ENCODE measurements around the gene CDT1.

CDT1 gene

DNA sequence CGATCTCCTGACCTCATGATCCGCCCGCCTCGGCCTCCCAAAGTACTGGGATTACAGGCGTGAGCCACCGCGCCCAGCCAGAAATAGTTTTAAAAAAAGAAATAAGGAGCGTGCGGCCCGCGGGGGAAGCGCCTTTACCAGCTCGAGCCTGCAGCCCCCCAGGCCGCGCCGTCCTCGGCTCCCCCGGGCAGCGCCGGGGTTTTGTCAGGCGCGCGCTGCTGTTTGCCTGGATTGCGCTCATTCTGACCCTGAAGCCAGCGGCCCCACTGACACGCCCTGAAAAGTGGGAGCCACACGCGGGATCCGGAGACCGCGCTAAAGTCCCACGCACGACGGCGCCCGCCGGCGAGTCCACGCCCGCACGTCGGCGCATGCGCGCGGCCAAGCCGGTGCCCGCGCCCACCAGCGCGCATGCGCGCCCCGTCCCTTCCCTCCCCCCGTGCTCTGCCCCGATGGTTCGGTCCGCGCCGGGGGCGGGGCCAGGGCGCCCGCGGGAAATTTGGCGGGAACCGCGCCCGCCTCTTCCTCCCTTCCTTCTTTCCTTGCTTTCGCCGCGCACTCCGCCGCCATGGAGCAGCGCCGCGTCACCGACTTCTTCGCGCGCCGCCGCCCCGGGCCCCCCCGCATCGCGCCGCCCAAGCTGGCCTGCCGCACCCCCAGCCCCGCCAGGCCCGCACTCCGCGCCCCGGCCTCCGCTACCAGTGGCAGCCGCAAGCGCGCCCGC, at the start of gene CDT1:
Gene CDT1, plus strand, starts transcription at position 526 of the 724 bp plus-strand sequence. Its CDS starts 43 bp downstream, at position 569.
- peak; percentile 82 to 87 for DNase-seq (ENCODE audit: low read depth in 2 of 2)

DNA sequence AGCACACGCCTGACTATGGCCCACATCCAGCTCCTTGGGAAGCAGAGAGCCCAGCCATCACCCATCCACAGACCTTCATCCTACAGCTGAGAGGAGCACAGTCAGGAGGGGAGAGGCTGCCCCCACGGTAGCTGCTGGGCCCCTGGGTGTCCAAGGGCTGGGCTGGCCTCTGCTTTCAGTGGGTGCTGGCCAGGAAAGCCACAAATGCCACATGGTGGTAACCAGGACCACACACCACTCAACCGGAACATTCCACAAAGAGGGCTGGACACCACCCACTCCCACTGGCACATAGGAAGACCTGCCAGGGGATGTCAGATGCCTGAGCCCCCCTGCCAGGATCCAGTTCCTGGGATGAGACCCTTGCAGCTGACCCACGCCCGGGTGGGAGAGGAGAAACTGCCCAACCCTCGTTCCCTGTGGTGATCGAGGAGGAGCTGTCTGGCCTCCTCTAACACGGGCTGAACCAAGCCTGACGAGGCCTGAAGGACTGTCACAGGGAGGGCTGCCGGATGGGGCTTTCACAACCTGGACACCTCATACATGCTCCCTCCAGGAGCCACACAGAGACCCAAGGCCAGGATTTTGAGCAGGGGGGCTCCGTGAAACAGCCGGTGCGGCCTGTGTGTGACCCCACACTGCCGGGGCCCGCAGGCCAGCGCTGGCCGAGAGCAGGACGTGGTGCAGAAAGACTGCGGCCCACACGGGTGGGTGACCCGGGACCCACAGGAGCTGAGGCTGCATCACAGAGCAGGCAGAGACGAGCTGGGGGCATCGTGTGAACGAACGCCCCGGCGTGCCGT, 49.3 kb upstream of the CDT1 start:
- DNase-seq (ENCODE audit: low read depth in 2 of 2) = no peak

DNA sequence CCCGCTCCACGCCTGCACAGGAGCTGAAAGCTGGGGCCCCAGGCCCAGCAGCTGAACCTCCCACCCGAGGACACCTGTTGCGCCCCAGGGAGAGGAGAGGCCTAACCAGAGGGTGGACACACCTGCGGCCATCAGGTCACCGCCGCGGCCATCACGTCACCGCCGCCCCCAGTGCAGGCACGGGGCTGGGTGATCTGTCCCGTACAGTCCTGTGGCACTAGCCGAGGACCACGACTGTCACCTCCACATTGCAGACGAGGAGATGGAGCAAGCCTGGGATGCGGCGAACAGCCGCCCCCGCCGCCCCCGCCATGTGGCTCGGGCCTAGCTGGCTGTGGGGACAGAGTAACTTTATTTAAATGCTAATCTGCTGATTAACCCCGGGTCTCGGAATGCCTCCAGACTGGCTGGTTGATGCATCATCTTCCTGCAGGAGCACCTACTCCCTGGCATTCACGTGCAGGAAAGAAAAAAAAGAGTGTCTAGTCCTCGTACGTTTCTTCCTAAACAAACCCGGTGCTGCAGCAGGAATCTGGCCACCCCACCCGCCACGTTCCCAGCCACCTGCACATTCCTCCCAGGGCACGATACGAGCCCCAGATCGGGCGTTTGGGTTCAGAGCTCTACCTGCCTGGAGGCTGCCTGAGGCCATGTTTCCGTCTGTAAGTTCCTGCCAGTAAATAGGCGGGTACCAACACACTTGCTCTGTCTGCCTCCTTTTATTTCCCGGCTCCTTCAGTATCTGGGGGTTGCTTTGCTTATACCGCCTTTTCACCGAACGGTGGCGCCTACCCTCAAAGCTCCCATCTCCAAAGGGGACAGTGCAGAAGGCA, 48.5 kb upstream of the CDT1 start:
- no peak for DNase-seq (ENCODE audit: low read depth in 2 of 2)

DNA sequence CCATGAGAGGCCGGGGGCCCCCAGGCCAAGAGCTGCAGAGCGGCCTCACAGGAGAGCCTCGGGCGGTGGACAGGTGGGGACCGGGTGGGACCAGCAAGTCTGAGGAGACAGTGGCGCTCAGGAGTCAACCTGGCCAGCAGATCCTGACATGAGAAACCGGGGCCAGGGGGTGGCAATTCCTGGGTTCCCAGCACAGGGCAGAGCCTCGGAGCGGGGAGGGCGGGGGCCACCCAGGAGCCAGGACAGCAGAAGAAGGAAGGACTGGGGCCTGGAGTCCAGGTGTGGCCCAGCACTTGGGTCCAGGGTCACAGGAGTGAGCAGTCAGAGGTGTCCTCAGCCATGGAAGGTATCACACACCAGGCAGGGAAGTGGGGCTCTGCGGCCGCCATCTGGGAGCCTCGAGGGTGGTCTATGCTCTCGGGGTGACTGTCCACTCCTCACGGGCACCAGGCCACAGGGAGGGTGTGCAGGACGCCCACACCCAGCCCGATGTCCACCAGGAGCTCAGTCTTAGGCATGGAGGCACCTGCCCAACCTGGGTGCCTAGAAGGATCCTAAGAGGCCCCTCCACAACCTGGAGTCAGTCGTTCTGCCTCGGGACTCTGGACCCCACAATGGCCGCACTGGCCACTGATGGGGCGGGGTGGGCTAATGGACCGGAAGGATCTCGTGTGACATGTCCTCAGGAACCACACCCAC, 47.7 kb upstream of the CDT1 start:
- DNase-seq (ENCODE audit: low read depth in 2 of 2) = no peak

DNA sequence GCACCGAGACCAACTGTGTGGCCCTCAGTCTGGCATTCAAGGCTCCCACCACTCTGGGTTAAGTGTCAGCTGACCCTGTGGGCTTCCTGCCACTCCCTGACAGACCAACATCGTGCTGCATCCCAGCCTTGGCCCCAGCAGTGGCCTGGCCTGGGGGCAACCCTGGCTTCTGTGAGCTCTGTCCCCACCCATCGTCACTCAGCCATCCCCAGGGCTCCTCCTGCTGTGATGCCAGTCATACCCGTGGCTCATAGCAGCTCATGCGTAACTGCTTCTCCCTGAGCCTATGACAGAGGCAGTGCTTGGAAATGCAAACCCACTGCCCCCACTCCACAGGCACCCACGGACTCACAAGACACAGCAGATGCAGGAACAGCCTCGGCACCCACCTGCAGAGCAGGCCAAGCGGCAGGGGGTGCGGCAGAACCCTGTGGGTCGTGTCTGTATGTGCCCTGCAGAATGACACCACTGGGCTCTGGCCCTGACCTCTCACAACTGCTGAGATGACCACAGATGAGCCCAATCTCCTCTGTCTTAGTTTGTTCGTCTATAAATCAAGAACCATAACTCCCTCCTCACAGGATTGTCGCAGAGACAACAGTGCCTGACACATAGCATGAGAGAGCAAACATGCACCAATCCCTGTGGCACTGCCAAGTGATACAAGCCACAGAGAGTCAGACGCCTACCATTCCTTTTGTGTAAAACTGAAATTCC, 45.2 kb upstream of the CDT1 start:
- DNase-seq (ENCODE audit: low read depth in 2 of 2) = no peak

DNA sequence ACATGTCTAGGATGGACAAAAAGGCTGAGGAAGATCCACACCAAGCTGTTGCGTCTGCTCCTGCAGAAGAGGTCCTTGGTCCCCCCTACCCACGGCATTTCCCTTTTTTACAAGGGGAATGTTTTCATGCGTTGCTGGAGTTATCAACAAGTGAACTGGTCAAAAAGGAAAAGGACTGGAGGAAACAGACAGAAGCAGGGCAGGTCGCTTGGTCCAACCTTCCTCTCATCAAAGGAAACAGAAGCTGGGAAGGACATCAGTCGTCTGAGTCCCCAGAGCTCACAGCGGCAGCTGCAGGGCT, 44.7 kb upstream of the CDT1 start:
- DNase-seq (ENCODE audit: low read depth in 2 of 2) = no peak

DNA sequence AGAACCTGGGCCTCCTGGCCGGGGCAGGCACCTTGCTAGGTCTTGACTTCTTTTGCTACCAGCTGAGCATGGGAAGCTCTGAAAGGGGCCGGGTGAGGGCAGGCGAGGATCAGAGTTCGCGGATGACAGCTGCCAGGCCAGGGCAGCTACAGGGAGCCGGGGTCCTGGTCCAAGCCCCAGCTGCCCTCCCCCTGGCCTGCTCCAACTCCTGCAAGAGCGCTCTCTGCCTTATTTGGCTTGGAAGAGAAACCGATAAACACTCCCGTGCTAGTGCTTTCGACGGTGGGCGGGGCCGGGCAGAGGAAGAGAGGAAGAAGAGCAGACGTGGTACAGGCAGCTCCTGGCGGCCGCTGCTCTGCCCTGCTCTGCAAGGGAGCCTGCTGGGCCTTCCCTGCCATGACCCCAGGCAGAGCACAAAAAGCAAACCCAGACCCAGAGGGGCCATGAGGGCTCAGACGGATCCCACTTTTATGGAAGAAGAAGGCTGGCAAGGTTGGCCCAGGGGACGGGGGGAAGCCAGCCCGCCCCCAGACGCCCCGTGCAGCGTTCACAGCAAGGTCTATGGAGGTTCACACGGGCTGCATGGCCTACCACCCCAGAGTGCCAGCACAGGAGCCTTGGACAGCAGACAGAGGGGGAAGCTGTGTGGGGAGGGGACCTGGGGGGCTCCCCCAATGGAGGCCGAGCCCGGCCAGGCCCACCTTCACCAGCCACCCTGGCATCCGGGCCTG, 44.2 kb upstream of the CDT1 start:
- DNase-seq (ENCODE audit: low read depth in 2 of 2) = peak in 1 of 2 donors; percentile 49

DNA sequence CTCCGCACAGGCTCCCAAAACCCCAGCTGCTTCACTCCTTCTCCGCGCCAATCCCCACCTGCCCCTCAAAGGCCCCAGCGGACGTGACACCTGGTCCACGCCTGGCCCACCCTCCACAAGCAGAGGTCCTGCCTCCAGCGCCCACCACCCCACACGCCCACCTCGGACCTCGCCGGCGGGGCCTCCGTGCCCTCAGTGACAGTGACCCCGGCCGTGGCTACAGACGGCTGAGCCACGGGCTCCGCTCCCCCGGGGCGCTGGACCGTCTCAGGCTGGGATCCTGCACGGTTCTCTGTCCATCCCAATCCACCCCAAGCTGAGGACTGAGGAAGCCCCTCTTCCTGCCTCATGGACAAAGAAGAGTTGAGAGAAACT, 43.6 kb upstream of the CDT1 start:
- DNase-seq (ENCODE audit: low read depth in 2 of 2) = no peak

DNA sequence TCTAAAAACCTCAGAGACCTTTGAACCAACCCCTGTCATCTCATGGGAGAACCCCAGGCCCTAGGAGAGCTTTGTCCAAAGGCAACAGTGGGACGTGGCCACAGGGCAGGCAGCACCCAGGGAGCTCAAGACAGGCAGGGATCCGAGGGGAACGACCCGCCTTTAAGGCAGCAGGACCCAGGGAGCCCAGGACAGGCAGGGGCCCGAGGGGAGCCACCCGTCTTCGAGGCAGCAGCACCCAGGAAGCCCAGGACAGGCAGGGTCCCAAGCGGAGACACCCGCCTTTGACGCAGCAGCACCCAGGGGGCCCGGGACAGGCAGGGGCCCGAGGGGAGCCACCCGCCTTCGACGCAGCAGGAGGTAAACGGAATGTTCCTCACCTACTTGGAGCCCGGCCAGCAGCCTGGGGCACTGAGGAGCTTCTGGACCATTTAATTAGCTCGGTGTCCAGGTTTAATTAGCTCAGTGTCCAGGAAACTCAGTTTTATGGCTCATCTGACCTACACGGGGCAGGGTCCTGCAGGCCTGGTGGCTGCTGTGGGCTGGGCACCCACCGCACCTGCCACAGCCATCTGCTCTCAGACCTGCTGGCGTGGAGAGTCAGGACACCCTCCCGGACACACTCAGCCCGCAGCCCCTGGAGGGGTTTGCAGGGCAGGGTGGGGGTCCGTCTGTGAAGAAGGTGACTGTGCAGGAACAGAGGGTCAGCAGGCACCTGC, 43.0 kb upstream of the CDT1 start:
- no peak for DNase-seq (ENCODE audit: low read depth in 2 of 2)

DNA sequence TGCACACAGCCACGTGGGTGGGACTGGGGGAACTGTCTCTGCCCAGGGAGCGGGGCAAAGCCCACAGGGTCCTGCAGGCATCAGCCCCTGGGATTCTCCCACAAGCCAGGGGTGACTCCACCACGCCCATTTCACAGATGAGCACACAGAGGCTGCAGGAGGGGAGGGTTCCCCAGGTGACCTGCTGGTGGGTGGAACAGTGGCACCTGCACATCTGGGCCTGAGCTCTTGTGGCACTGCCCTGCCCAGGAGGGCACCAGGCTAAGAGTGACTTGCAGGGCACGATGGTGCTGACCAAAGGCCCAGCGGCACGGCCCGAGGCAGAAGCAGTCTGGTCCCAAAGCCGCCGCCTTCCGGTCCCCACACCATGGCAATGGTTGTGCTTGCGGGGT, 42.5 kb upstream of the CDT1 start:
- DNase-seq (ENCODE audit: low read depth in 2 of 2) = no peak

DNA sequence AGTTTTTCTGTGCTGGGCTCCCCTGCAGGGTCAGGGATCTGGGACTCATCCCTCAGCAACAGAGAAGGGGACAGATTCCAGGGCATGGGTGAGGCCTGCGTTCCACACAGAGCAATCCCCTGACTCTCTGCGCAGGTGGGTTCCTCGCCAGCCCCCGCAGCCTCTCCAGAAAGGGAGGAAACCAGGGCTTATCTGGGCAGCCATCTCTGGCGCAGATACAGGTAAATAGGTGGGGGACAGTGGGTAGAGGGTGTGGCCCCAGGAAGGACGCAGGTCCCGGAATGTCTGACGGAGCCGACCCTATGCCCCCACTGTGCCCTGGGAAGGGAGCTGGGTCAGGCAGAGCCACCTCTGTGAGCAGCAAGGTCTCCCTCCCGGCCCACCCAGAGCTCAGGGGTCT, 41.8 kb upstream of the CDT1 start:
- DNase-seq (ENCODE audit: low read depth in 2 of 2) = no peak

DNA sequence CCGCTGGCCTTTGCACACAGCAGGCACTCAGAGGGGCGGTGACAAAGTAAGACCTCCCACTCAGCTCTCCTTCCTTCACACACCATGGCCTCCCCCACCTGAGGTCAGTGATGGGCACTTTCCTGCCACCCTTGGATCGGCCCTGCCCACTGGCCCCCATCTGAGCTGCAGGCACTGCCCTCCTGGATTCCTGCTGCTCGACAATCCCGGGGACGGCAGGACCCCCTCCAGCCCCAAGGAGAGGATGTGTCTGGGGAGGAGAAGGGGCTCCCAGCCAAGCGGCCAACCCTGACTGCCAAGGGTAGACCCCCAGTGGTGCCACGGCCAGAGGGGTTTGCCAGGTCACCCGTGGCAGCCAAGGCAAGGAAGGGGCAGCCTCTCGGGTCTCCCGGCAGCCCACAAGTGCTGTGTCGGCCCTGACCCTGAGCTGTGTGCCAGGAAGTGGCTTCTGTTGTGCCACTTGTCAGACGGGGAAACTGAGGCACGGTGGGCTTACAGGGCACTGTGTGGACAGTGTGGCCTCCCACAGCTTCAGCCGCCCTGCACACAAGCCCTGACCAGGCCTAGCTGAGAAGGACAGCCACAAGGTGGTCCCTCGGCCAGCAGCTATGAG, 41.2 kb upstream of the CDT1 start:
- DNase-seq (ENCODE audit: low read depth in 2 of 2) = no peak

DNA sequence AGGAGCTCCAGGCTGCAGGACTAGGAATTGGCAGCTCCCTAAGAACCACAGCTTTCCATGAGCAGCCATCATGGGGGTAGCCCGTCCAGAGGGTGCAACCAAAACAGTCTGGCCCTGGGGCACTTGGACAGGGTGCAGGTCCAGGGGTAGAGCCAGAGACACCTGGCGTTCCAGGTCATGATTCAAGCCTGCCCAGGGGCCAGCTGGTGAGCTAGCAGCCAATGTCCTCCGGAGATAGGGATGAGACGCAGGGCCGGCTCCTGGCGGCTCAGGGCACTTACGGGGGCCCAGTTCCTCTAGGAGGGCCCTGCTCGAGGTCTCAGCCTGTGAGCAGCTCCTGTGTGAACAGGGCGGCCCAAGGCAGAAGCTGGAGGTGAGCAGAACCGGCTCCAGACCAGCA, 40.6 kb upstream of the CDT1 start:
- no peak for DNase-seq (ENCODE audit: low read depth in 2 of 2)

DNA sequence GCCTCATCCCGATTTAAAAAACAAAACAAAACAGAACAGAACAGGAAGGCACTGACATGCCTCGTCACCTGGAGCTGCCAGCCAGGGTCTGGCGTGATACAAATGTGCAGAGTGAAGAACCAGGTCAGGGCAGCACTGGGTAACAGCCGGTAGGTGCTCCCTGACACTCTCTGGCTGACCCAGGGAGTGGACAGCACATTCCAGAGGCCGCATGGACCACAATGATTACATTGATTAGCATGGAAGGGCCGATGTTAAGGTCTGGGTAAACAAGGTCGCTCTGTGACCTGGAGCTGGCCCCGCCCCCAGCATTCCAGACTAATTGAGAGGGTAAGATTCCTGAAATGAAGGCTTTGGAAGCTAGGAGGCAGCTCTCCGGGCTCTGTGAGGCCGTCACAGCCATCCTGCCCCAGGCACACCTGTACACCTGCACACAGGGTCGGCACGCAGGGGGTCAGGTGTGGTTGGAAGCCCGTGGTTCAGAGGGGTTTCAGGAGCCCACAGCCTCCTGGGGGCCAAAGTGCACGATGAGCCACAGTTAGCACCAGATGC, 40.0 kb upstream of the CDT1 start:
- no peak for DNase-seq (ENCODE audit: low read depth in 2 of 2)

DNA sequence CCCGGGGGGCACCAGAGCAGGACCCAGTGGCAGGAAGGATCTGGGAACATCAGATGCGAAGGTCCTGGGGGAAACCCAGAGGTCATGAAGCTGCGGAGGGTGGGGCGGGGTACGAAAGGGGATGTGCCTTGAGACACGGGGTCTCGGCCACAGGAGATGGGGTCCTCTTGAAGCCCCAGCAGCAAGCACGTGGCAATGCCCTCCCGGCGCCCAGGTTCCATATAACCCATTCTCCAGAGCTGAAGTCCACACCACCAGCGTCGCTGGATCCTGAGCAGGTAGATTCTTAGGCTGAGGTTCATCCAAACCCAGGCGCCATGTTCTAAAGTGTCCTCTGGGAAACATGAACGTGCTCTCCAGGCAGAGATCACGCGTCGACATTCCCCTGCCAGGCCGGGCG, 39.5 kb upstream of the CDT1 start:
- no peak for DNase-seq (ENCODE audit: low read depth in 2 of 2)

DNA sequence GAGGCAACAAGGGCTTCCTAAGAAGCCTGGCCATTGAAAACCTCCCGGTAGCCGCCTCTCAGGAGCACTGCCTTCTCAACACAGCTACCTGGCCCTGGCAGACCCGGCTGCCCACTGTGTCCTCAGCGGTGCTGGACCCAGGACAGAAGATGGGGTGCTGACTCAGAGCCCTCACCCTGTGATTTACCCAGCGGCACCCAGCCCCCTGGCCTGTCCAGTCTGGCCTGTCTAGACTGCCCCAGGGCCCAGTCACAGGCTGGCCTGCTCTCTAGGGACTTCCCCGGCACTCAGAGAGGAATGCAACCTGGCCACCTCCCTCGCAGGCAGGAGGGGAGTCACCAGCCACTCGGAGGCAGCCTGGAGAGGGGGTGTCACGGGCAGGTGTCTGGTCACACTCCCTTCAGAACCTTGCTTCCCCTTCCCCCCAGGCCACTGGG, 38.7 kb upstream of the CDT1 start:
- DNase-seq (ENCODE audit: low read depth in 2 of 2) = no peak

DNA sequence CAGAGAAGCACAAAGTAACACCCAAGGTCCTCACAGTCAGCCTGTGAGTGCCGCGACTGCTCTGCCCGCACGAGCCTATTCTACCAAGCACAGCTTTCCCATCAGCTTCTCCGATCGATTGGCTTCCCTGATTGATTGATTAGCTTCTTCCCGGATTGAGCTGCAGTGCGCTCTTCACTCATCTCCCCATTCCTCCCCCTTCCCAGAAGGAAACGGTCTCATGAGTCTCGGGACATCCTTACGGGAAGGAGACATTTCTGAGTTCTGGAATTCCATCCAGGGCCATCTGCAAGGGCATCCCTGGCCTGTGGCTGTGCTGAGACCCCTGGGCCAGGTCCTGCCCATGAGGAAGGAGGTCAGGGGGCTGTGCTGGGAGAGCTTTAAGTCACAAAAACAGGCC, 36.6 kb upstream of the CDT1 start:
- DNase-seq (ENCODE audit: low read depth in 2 of 2) = no peak

DNA sequence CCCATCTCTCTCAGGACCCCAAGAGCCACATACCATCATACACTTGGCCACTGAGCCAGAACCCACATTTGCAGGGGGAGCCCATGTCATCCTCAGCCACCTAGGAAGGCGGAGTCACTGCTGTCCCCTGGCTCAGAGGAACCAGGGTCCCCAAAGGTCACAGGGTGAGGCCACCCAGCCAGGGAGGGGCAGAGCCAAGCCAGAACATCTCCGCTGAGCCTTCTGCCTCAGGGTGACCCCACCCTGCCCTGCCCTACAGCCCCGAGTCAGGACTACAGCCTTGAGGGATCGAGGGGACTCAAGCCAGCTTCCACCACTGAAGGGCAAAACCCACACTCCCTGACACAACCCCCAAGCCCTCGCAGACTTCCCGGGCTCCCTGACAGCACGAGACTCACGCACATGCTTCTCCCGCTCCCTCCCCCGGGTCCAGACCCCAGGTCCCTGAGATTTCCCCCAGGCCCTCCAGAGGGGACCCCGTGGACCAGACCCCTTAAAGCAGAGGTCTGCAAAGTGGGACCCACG, 36.0 kb upstream of the CDT1 start:
- no peak for DNase-seq (ENCODE audit: low read depth in 2 of 2)
